ENCODE results near the gene PDGFC.

The PDGFC gene

GRCh38 chr4:156827519-156827918, 144.1 kb downstream of the PDGFC start:
- no peak for DNase-seq

GRCh38 chr4:156825074-156825473, 146.5 kb downstream of the PDGFC start:
- no peak for DNase-seq

GRCh38 chr4:156824451-156825060, 147.0 kb downstream of the PDGFC start:
- DNase-seq, result no peak

GRCh38 chr4:156820931-156821330, 150.7 kb downstream of the PDGFC start:
- no peak for DNase-seq

- DNase-seq, result no peak
Observed at GRCh38 chr4:156816360-156816755, 155.2 kb downstream of the PDGFC start.

GRCh38 chr4:156815717-156816359, 155.8 kb downstream of the PDGFC start:
- DNase-seq, result no peak

- no peak for DNase-seq
Observed at GRCh38 chr4:156811963-156812362, 159.6 kb downstream of the PDGFC start.

GRCh38 chr4:156811286-156811685, 160.3 kb downstream of the PDGFC start:
- DNase-seq, result no peak

- no peak for DNase-seq
Observed at GRCh38 chr4:156805696-156806095, 165.9 kb downstream of the PDGFC start.

- DNase-seq, result no peak
Observed at GRCh38 chr4:156803056-156803455, 168.5 kb downstream of the PDGFC start.

- DNase-seq, result no peak
Observed at GRCh38 chr4:156800463-156800862, 171.1 kb downstream of the PDGFC start.

GRCh38 chr4:156799121-156799589, 172.4 kb downstream of the PDGFC start:
- no peak for DNase-seq

- DNase-seq, result no peak
Observed at GRCh38 chr4:156798438-156798837, 173.2 kb downstream of the PDGFC start.

- DNase-seq, result no peak
Observed at GRCh38 chr4:156797206-156797605, 174.4 kb downstream of the PDGFC start.

GRCh38 chr4:156795727-156796126, 175.9 kb downstream of the PDGFC start:
- no peak for DNase-seq

- DNase-seq, result no peak
Observed at GRCh38 chr4:156794863-156795262, 176.7 kb downstream of the PDGFC start.

GRCh38 chr4:156792462-156793085, 179.0 kb downstream of the PDGFC start:
- no peak for DNase-seq

GRCh38 chr4:156790866-156791265, 180.7 kb downstream of the PDGFC start:
- DNase-seq, result no peak

- no peak for DNase-seq
Observed at GRCh38 chr4:156788782-156789181, 182.8 kb downstream of the PDGFC start.

- DNase-seq, result no peak
Observed at GRCh38 chr4:156786713-156787112, 184.9 kb downstream of the PDGFC start.

GRCh38 chr4:156784970-156785369, 186.6 kb downstream of the PDGFC start:
- DNase-seq, result no peak

- no peak for DNase-seq
Observed at GRCh38 chr4:156783966-156784365, 187.6 kb downstream of the PDGFC start.

GRCh38 chr4:156782491-156782890, 189.1 kb downstream of the PDGFC start:
- DNase-seq, result no peak

GRCh38 chr4:156781852-156782251, 189.7 kb downstream of the PDGFC start:
- DNase-seq, result no peak

Data from C1 segment of cervical spinal cord (tissue), 14 donors.